ENCODE measurements around the gene ICE2.

Gene ICE2

DNA sequence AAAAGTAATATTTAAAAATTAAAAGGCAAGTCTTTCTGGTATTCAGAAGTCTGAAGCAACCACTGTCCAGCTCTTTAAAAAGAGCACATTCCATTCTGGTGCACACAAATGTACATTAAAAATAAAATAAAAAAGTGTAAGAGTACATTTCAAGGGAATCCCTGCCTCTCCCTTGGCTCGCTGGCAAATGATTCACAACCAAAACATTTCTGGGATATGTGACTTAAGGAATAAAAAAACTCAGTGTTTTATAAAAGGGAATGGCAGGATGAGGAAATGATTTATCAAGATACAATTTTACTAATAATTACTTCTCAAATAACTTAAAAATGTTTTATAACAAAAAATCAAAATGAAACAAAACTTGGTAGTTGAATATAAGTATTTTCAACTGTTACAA lies 57.4 kb downstream of the ICE2 start:
- ATAC-seq (ENCODE audit: low read depth) (peak; percentile 76), DNase-seq (ENCODE audit: low spot score) (no peak)
- TF ChIP-seq, protein P1, sequence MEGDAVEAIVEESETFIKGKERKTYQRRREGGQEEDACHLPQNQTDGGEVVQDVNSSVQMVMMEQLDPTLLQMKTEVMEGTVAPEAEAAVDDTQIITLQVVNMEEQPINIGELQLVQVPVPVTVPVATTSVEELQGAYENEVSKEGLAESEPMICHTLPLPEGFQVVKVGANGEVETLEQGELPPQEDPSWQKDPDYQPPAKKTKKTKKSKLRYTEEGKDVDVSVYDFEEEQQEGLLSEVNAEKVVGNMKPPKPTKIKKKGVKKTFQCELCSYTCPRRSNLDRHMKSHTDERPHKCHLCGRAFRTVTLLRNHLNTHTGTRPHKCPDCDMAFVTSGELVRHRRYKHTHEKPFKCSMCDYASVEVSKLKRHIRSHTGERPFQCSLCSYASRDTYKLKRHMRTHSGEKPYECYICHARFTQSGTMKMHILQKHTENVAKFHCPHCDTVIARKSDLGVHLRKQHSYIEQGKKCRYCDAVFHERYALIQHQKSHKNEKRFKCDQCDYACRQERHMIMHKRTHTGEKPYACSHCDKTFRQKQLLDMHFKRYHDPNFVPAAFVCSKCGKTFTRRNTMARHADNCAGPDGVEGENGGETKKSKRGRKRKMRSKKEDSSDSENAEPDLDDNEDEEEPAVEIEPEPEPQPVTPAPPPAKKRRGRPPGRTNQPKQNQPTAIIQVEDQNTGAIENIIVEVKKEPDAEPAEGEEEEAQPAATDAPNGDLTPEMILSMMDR (IDR thresholded peaks at IDR 0.05; ENCODE audit: poor library complexity, severe bottlenecking) = no peak
- Histone ChIP-seq H3K27me3 (ENCODE audit: insufficient read depth, poor library complexity, severe bottlenecking) (no peaks in the 10 kb centered on the region), H3K9me3 (ENCODE audit: severe bottlenecking) (no peaks in the 10 kb centered on the region), H3K4me3 (ENCODE audit: severe bottlenecking) (no peak overlapping the region), H3K4me1 (ENCODE audit: insufficient read depth, poor library complexity, severe bottlenecking) (peaks cover 49% of the 10 kb centered on the region), H3K27ac (ENCODE audit: poor library complexity, severe bottlenecking) (peak overlapping the region; percentile 99), H3K36me3 (ENCODE audit: low read depth) (peaks cover 21% of the 10 kb centered on the region)

DNA sequence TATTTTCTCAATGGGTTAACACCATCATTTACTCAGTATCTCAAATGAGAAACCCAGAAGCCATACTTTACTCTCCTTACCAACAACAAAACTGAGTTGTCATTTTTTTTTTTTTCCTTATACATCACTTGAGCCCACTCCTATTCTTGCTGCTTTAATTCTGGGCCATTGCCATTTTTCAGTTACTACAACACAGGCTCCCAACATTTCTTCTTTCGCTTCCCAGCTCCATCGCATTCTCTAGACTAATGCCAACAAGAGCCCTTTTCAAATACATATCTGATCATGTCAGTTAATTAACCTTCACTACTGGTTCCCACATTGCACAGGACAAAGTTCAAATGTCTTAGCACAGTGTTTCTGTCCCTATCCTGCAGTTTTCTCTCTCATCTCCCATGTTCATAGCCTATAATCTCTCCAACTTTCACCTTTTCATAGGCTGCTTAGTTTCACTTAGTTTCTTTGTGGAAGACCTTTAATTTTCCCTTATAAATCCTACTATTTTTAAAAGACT lies 58.7 kb downstream of the ICE2 start:
- ATAC-seq (ENCODE audit: low read depth) = no peak
- DNase-seq (ENCODE audit: low spot score) = no peak
- Histone ChIP-seq H3K27me3 (ENCODE audit: insufficient read depth, poor library complexity, severe bottlenecking) (no peaks in the 10 kb centered on the region), H3K9me3 (ENCODE audit: severe bottlenecking) (no peaks in the 10 kb centered on the region), H3K27ac (ENCODE audit: poor library complexity, severe bottlenecking) (peak overlapping the region; percentile 99), H3K36me3 (ENCODE audit: low read depth) (peaks cover 15% of the 10 kb centered on the region), H3K4me3 (ENCODE audit: severe bottlenecking) (no peak overlapping the region), H3K4me1 (ENCODE audit: insufficient read depth, poor library complexity, severe bottlenecking) (peaks cover 48% of the 10 kb centered on the region)
- TF ChIP-seq, protein P1 (IDR thresholded peaks at IDR 0.05; ENCODE audit: poor library complexity, severe bottlenecking) = no peak

DNA sequence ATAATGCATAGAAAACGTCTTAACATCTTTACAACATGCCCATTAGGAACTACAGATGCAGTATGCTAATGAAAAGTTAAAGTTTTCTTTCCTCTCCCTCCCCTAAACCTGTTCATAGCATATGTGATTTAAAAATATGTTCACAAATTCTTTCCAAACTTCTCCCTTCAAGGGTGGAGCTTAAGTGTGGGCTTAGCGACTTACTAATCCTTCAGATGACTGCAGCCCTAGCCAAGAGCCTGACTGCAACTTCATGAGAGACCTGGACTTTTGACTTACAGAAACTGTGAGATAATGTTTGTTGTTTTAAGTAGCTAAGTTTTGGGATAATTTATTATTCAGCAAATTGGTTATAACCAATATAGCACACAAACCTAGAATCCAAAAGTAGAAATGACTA lies 59.2 kb downstream of the ICE2 start:
- H3K4me3 ChIP-seq (ENCODE audit: severe bottlenecking) = no peak overlapping the region
- H3K27ac ChIP-seq (ENCODE audit: poor library complexity, severe bottlenecking) = peak overlapping the region; percentile 99
- no peaks in the 10 kb centered on the region for H3K9me3 ChIP-seq (ENCODE audit: severe bottlenecking)
- H3K27me3 ChIP-seq (ENCODE audit: insufficient read depth, poor library complexity, severe bottlenecking) = no peaks in the 10 kb centered on the region
- ATAC-seq (ENCODE audit: low read depth) = peak; percentile 24; the same call in 2 of the 3 replicates
- TF ChIP-seq, protein P1 (IDR thresholded peaks at IDR 0.05; ENCODE audit: poor library complexity, severe bottlenecking) = no peak
- peaks cover 15% of the 10 kb centered on the region for H3K36me3 ChIP-seq (ENCODE audit: low read depth)
- DNase-seq (ENCODE audit: low spot score) = no peak
- H3K4me1 ChIP-seq (ENCODE audit: insufficient read depth, poor library complexity, severe bottlenecking) = peaks cover 48% of the 10 kb centered on the region

DNA sequence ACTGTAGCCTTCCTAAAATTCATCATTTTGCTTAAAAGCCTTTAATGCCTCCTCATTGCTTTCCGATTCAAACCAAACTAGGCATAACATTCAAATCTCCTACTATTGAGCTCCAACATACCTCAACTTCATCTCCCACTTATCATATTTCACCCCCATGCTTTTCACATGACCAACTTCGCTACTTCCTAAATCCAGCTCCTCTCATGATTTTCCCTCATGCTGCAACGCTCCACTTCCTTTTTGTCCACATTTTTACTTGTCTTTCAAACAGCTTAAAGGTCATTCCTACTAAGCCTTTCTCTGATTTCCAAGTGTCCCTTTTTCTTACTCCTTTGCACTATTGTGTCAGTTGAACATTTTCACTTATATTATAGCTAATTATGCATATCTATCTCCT lies 60.8 kb downstream of the ICE2 start:
- Histone ChIP-seq H3K27me3 (ENCODE audit: insufficient read depth, poor library complexity, severe bottlenecking) (no peaks in the 10 kb centered on the region), H3K36me3 (ENCODE audit: low read depth) (peaks cover 9% of the 10 kb centered on the region), H3K4me1 (ENCODE audit: insufficient read depth, poor library complexity, severe bottlenecking) (peaks cover 52% of the 10 kb centered on the region), H3K4me3 (ENCODE audit: severe bottlenecking) (no peak overlapping the region), H3K9me3 (ENCODE audit: severe bottlenecking) (no peaks in the 10 kb centered on the region), H3K27ac (ENCODE audit: poor library complexity, severe bottlenecking) (no peak overlapping the region)
- no peak for ATAC-seq (ENCODE audit: low read depth)
- no peak for DNase-seq (ENCODE audit: low spot score)
- TF ChIP-seq, protein P1 (IDR thresholded peaks at IDR 0.05; ENCODE audit: poor library complexity, severe bottlenecking) = no peak

DNA sequence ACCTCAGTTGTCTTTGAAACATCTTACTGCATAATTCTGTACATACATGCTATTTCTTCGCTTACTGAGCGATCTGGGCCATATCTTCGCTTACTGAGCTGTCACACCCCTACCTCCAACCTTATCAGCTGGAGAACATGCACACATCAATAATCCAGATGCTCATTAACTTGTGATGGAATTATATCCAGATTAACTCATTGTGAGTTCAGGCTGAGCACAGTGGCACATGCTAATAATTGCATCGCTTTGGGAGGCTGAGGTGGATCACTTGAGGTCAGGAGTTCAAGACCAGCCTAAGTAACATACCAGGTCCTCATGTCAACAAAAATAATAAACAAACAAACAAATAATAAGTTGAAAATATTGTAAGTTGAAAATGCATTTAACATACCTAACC lies 61.8 kb downstream of the ICE2 start:
- TF ChIP-seq, protein P1 (IDR thresholded peaks at IDR 0.05; ENCODE audit: poor library complexity, severe bottlenecking) = no peak
- DNase-seq (ENCODE audit: low spot score) (no peak), ATAC-seq (ENCODE audit: low read depth) (no peak)
- Histone ChIP-seq H3K27me3 (ENCODE audit: insufficient read depth, poor library complexity, severe bottlenecking) (no peaks in the 10 kb centered on the region), H3K9me3 (ENCODE audit: severe bottlenecking) (no peaks in the 10 kb centered on the region), H3K36me3 (ENCODE audit: low read depth) (no peaks in the 10 kb centered on the region; the same call in 1 of the 2 replicates), H3K4me3 (ENCODE audit: severe bottlenecking) (no peak overlapping the region), H3K27ac (ENCODE audit: poor library complexity, severe bottlenecking) (peak overlapping the region; percentile 1), H3K4me1 (ENCODE audit: insufficient read depth, poor library complexity, severe bottlenecking) (peaks cover 46% of the 10 kb centered on the region)

All from RWPE2 (cell line).